Neuronal stem cell (in vitro differentiated cells): ENCODE measurements around the gene WEE2.

Experiments
- DNase-seq: peaks from one replicate; pipeline ENCODE4 v3.0.0-alpha.2; 2013; ENCODE audit warnings: low spot score
- H2AFZ ChIP-seq: one replicate; pipeline ENCODE4 v1.6.1; 2013; ENCODE audit warnings: mild to moderate bottlenecking, low read length, inconsistent platforms
- H2AK5ac ChIP-seq: 2 replicates; pipeline ENCODE4 v1.6.1; 2013; ENCODE audit warnings: low read depth, mild to moderate bottlenecking, inconsistent platforms, low read length, moderate library complexity, mixed read lengths
- H2BK120ac ChIP-seq: 2 replicates; pipeline ENCODE4 v1.6.1; 2013; ENCODE audit warnings: low read depth, mild to moderate bottlenecking, inconsistent platforms, low read length, moderate library complexity, mixed read lengths
- H2BK12ac ChIP-seq: one replicate; pipeline ENCODE4 v1.6.1; 2013; ENCODE audit warnings: low read length, inconsistent platforms
- H2BK15ac ChIP-seq: 2 replicates; pipeline ENCODE4 v1.6.1; 2013; ENCODE audit warnings: mild to moderate bottlenecking, low read length, inconsistent platforms, mixed read lengths
- H2BK5ac ChIP-seq: one replicate; pipeline ENCODE4 v1.6.1; 2013; ENCODE audit warnings: inconsistent platforms, mild to moderate bottlenecking, low read length, moderate library complexity
- H3K14ac ChIP-seq: one replicate; pipeline ENCODE4 v1.6.1; 2013; ENCODE audit warnings: low read length, inconsistent platforms
- H3K18ac ChIP-seq: 2 replicates; pipeline ENCODE4 v1.6.1; 2013; ENCODE audit warnings: low read length, inconsistent platforms
- H3K23ac ChIP-seq: 2 replicates; pipeline ENCODE4 v1.6.1; 2013; ENCODE audit warnings: low read depth, mild to moderate bottlenecking, mixed read lengths, low read length, inconsistent platforms; ENCODE audit not compliant: poor library complexity
- H3K27ac ChIP-seq: replicated peaks from 3 replicates; pipeline ENCODE4 v1.5.1; 2013; ENCODE audit warnings: low read length, inconsistent platforms
- H3K27me3 ChIP-seq, 3 experiments: 2 replicates each; pipeline ENCODE4 v1.6.1; 2013; ENCODE audit warnings: low read length in 3 of 3, mild to moderate bottlenecking in 2 of 3, inconsistent platforms in 1 of 3, low read depth in 1 of 3, mixed read lengths in 1 of 3, moderate library complexity in 1 of 3; ENCODE audit not compliant: control insufficient read depth in 3 of 3, insufficient read depth in 3 of 3
- H3K36me3 ChIP-seq, 2 donors: replicated peaks in 1 of 2; 2 replicates each; pipeline ENCODE4 v1.6.1; 2013; ENCODE audit warnings: low read length in 2 of 2; ENCODE audit not compliant: control insufficient read depth in 2 of 2, insufficient read depth in 2 of 2
- H3K4ac ChIP-seq: 2 replicates; pipeline ENCODE4 v1.6.1; 2013; ENCODE audit warnings: inconsistent platforms, mild to moderate bottlenecking, low read length, moderate library complexity
- H3K4me1 ChIP-seq, 2 donors: 1 replicate in 1 of 2; 2 replicates in 1 of 2; pipeline ENCODE4 v1.6.1; 2013; ENCODE audit warnings: low read length in 2 of 2, low read depth in 1 of 2; ENCODE audit not compliant: control insufficient read depth in 2 of 2, insufficient read depth in 1 of 2
- H3K4me2 ChIP-seq: one replicate; pipeline ENCODE4 v1.6.1; 2013; ENCODE audit warnings: mild to moderate bottlenecking, low read length, inconsistent platforms; ENCODE audit not compliant: insufficient read depth, poor library complexity, severe bottlenecking
- H3K4me3 ChIP-seq, 2 donors: 2 replicates each; pipeline ENCODE4 v1.5.1; 2013; ENCODE audit warnings: low read length in 2 of 2, mild to moderate bottlenecking in 2 of 2, inconsistent platforms in 1 of 2, moderate library complexity in 1 of 2
- H3K79me1 ChIP-seq: one replicate; pipeline ENCODE4 v1.6.1; 2013; ENCODE audit warnings: low read depth, mild to moderate bottlenecking, inconsistent platforms, low read length, moderate library complexity
- H3K9ac ChIP-seq: one replicate; pipeline ENCODE4 v1.6.1; 2013; ENCODE audit warnings: mild to moderate bottlenecking, low read depth, low read length, inconsistent platforms; ENCODE audit not compliant: poor library complexity
- H3K9me3 ChIP-seq, 2 donors: replicated peaks in 1 of 2; 2 replicates each; pipeline versions ENCODE3 to v1.6.1; 2013; ENCODE audit warnings: low read length in 2 of 2, mild to moderate bottlenecking in 2 of 2, inconsistent platforms in 1 of 2, low read depth in 1 of 2, mixed read lengths in 1 of 2, moderate library complexity in 1 of 2; ENCODE audit not compliant: control insufficient read depth in 2 of 2, insufficient read depth in 1 of 2
- H4K8ac ChIP-seq: one replicate; pipeline ENCODE4 v1.6.1; 2013; ENCODE audit warnings: low read depth, mild to moderate bottlenecking, inconsistent platforms, low read length, moderate library complexity
- H4K91ac ChIP-seq: one replicate; pipeline ENCODE4 v1.6.1; 2013; ENCODE audit warnings: low read length, low read depth, mild to moderate bottlenecking, inconsistent platforms; ENCODE audit not compliant: poor library complexity
- WGBS, 2 donors: extraction: QIAGEN DNeasy Blood & Tissue Kit; methylation state at CpG; one replicate each; pipeline ENCODE4 v1.1.7; 2013; ENCODE audit warnings: missing lambda C conversion rate in 2 of 2, mixed read lengths in 1 of 2; ENCODE audit not compliant: insufficient read length in 2 of 2, insufficient replicate concordance in 1 of 2; ENCODE audit errors: extremely low coverage in 2 of 2; 5-methylcytosine and 5-hydroxymethylcytosine counted together

Gene WEE2

GRCh38 chr7:141717450-141717849, 9.3 kb downstream of the WEE2 start:
- H3K18ac ChIP-seq: no peak overlapping the region
- no peak for DNase-seq
- H3K36me3 ChIP-seq: no peaks in the 10 kb centered on the region
- H2BK12ac ChIP-seq: no peak overlapping the region
- H3K14ac ChIP-seq: no peak overlapping the region
- no peak overlapping the region for H4K91ac ChIP-seq
- no peaks in the 10 kb centered on the region for H3K9me3 ChIP-seq
- no peaks in the 10 kb centered on the region for H3K79me1 ChIP-seq
- H3K4me3 ChIP-seq: no peak overlapping the region
- H4K8ac ChIP-seq: no peak overlapping the region
- H2BK5ac ChIP-seq: no peak overlapping the region
- H2BK15ac ChIP-seq: no peak overlapping the region
- no peak overlapping the region for H2BK120ac ChIP-seq
- H3K27ac ChIP-seq: no peak overlapping the region
- no peak overlapping the region for H3K9ac ChIP-seq
- no peak overlapping the region for H3K23ac ChIP-seq
- H3K4ac ChIP-seq: no peak overlapping the region
- no peak overlapping the region for H2AK5ac ChIP-seq
- no CpG with 5 or more reads among the region's 1 CpG for WGBS, 2 donors
- H2AFZ ChIP-seq: no peak overlapping the region
- no peaks in the 10 kb centered on the region for H3K27me3 ChIP-seq
- H3K4me1 ChIP-seq: no peaks in the 10 kb centered on the region
- H3K4me2 ChIP-seq: no peak overlapping the region

- H2BK5ac ChIP-seq: no peak overlapping the region
- H2AK5ac ChIP-seq: no peak overlapping the region
- H3K36me3 ChIP-seq: no peaks in the 10 kb centered on the region
- H3K9me3 ChIP-seq: no peaks in the 10 kb centered on the region
- H3K27ac ChIP-seq: no peak overlapping the region
- no peak for DNase-seq
- whole genome bisulfite sequencing, 2 donors: no CpG with 5 or more reads among the region's 2 CpGs
- no peak overlapping the region for H3K4ac ChIP-seq
- H3K79me1 ChIP-seq: no peaks in the 10 kb centered on the region
- no peaks in the 10 kb centered on the region for H3K4me1 ChIP-seq
- no peak overlapping the region for H4K8ac ChIP-seq
- no peak overlapping the region for H2BK120ac ChIP-seq
- H4K91ac ChIP-seq: no peak overlapping the region
- no peak overlapping the region for H3K9ac ChIP-seq
- H3K4me3 ChIP-seq: no peak overlapping the region
- H3K23ac ChIP-seq: no peak overlapping the region
- H3K14ac ChIP-seq: no peak overlapping the region
- H2BK12ac ChIP-seq: no peak overlapping the region
- H3K18ac ChIP-seq: no peak overlapping the region
- no peak overlapping the region for H2AFZ ChIP-seq
- no peak overlapping the region for H3K4me2 ChIP-seq
- H3K27me3 ChIP-seq: no peaks in the 10 kb centered on the region
- no peak overlapping the region for H2BK15ac ChIP-seq
Observed at GRCh38 chr7:141722529-141722928, 14.4 kb downstream of the WEE2 start.

GRCh38 chr7:141729020-141729419, 20.9 kb downstream of the WEE2 start:
- Histone ChIP-seq H3K4me3 (no peak overlapping the region), H3K9ac (no peak overlapping the region), H3K18ac (no peak overlapping the region), H3K14ac (no peak overlapping the region), H2BK12ac (no peak overlapping the region), H3K27ac (no peak overlapping the region), H3K4me2 (no peak overlapping the region), H3K23ac (no peak overlapping the region), H2BK120ac (no peak overlapping the region), H4K8ac (no peak overlapping the region), H3K9me3 (no peaks in the 10 kb centered on the region), H3K36me3 (no peaks in the 10 kb centered on the region), H2BK15ac (no peak overlapping the region), H2AFZ (no peak overlapping the region), H4K91ac (no peak overlapping the region), H3K4me1 (no peaks in the 10 kb centered on the region), H2BK5ac (no peak overlapping the region), H3K79me1 (no peaks in the 10 kb centered on the region), H3K4ac (no peak overlapping the region), H2AK5ac (no peak overlapping the region), H3K27me3 (no peaks in the 10 kb centered on the region)
- no peak for DNase-seq
- WGBS, 2 donors: no CpG with 5 or more reads among the region's 1 CpG

- Histone ChIP-seq H4K91ac (no peak overlapping the region), H3K79me1 (no peaks in the 10 kb centered on the region), H2AFZ (no peak overlapping the region), H2BK12ac (no peak overlapping the region), H4K8ac (no peak overlapping the region), H2BK15ac (no peak overlapping the region), H3K4ac (no peak overlapping the region), H3K4me2 (no peak overlapping the region), H3K4me3 (no peak overlapping the region), H3K18ac (no peak overlapping the region), H3K27ac (no peak overlapping the region), H2AK5ac (no peak overlapping the region), H3K9me3 (no peaks in the 10 kb centered on the region), H3K9ac (no peak overlapping the region), H2BK120ac (no peak overlapping the region), H3K14ac (no peak overlapping the region), H3K36me3 (no peaks in the 10 kb centered on the region), H2BK5ac (no peak overlapping the region), H3K27me3 (no peaks in the 10 kb centered on the region), H3K4me1 (no peaks in the 10 kb centered on the region), H3K23ac (no peak overlapping the region)
- no peak for DNase-seq
- WGBS, 2 donors: no CpG with 5 or more reads among the region's 24 CpGs
Observed at GRCh38 chr7:141731476-141732149, 23.5 kb downstream of the WEE2 start.
